ENCODE results near the gene TCF7. TPM values are rescaled to one million over a fixed set of nuclear protein-coding genes. Genes with fewer than 3 reads are reported as not detected.

TCF7 gene
- polyA plus RNA-seq, 1 of the 3 experiments (the other 2 are of a cell fraction): 2.7 TPM

GRCh38 chr5:134145041-134145757, 30.7 kb downstream of the TCF7 start:
- TF ChIP-seq, protein P1, sequence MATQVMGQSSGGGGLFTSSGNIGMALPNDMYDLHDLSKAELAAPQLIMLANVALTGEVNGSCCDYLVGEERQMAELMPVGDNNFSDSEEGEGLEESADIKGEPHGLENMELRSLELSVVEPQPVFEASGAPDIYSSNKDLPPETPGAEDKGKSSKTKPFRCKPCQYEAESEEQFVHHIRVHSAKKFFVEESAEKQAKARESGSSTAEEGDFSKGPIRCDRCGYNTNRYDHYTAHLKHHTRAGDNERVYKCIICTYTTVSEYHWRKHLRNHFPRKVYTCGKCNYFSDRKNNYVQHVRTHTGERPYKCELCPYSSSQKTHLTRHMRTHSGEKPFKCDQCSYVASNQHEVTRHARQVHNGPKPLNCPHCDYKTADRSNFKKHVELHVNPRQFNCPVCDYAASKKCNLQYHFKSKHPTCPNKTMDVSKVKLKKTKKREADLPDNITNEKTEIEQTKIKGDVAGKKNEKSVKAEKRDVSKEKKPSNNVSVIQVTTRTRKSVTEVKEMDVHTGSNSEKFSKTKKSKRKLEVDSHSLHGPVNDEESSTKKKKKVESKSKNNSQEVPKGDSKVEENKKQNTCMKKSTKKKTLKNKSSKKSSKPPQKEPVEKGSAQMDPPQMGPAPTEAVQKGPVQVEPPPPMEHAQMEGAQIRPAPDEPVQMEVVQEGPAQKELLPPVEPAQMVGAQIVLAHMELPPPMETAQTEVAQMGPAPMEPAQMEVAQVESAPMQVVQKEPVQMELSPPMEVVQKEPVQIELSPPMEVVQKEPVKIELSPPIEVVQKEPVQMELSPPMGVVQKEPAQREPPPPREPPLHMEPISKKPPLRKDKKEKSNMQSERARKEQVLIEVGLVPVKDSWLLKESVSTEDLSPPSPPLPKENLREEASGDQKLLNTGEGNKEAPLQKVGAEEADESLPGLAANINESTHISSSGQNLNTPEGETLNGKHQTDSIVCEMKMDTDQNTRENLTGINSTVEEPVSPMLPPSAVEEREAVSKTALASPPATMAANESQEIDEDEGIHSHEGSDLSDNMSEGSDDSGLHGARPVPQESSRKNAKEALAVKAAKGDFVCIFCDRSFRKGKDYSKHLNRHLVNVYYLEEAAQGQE (IDR thresholded peaks at IDR 0.05; ENCODE audit: low read depth, low read length): no peak
- TF ChIP-seq, protein P2, sequence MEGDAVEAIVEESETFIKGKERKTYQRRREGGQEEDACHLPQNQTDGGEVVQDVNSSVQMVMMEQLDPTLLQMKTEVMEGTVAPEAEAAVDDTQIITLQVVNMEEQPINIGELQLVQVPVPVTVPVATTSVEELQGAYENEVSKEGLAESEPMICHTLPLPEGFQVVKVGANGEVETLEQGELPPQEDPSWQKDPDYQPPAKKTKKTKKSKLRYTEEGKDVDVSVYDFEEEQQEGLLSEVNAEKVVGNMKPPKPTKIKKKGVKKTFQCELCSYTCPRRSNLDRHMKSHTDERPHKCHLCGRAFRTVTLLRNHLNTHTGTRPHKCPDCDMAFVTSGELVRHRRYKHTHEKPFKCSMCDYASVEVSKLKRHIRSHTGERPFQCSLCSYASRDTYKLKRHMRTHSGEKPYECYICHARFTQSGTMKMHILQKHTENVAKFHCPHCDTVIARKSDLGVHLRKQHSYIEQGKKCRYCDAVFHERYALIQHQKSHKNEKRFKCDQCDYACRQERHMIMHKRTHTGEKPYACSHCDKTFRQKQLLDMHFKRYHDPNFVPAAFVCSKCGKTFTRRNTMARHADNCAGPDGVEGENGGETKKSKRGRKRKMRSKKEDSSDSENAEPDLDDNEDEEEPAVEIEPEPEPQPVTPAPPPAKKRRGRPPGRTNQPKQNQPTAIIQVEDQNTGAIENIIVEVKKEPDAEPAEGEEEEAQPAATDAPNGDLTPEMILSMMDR (IDR thresholded peaks at IDR 0.05): no peak
- TF ChIP-seq FOXM1 (IDR thresholded peaks at IDR 0.05; ENCODE audit: low read depth) (no peak), CHD2 (IDR thresholded peaks at IDR 0.05; ENCODE audit: low read length, partially characterized antibody) (no peak), TEAD4 (IDR thresholded peaks at IDR 0.05; ENCODE audit: borderline replicate concordance, insufficient read depth) (no peak), RXRA (IDR thresholded peaks at IDR 0.05; ENCODE audit: borderline replicate concordance, low read depth) (no peak), RAD21 (IDR thresholded peaks at IDR 0.05; ENCODE audit: low read length) (no peak), SMC3 (IDR thresholded peaks at IDR 0.05; ENCODE audit: low read depth, low read length) (no peak), EP300 (IDR thresholded peaks at IDR 0.05; ENCODE audit: borderline replicate concordance in 1 of 2, low read depth in 1 of 2, low read length in 1 of 2) (no peak)
- TF ChIP-seq, protein P3, sequence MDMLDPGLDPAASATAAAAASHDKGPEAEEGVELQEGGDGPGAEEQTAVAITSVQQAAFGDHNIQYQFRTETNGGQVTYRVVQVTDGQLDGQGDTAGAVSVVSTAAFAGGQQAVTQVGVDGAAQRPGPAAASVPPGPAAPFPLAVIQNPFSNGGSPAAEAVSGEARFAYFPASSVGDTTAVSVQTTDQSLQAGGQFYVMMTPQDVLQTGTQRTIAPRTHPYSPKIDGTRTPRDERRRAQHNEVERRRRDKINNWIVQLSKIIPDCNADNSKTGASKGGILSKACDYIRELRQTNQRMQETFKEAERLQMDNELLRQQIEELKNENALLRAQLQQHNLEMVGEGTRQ (IDR thresholded peaks at IDR 0.05; ENCODE audit: borderline replicate concordance, low read depth, low read length): no peak
- Histone ChIP-seq H3K4me2 (no peak overlapping the region), H3K9me3 (no peaks in the 10 kb centered on the region), H3K4me3 (ENCODE audit: low read depth in 2 of 2, low read length in 1 of 2) (no peak overlapping the region), H3K27me3 (ENCODE audit: insufficient read depth) (no peaks in the 10 kb centered on the region), H3K4me1 (ENCODE audit: control insufficient read depth in 1 of 2, insufficient read depth in 2 of 2, low read depth in 1 of 2, low read length in 1 of 2) (peaks cover 0 to 10% of the 10 kb centered on the region in 2 experiments; a peak in 1 of 4 replicates), H3K9me2 (no peaks in the 10 kb centered on the region), H2AFZ (ENCODE audit: low read depth) (no peak overlapping the region), H3F3A (replicated peaks; ENCODE audit: insufficient read depth) (peaks cover 18% of the 10 kb centered on the region), H3K79me2 (ENCODE audit: insufficient read depth) (peaks cover 48% of the 10 kb centered on the region), H3K27ac (ENCODE audit: low read depth in 2 of 2, low read length in 1 of 2) (peak overlapping the region in 1 of 2 experiments; percentile 11; a peak in 1 of 4 replicates), H4K20me1 (ENCODE audit: insufficient read depth) (peaks cover 64% of the 10 kb centered on the region), H3K9ac (no peak overlapping the region), H3K36me3 (replicated peaks in 1 of 2; ENCODE audit: control insufficient read depth in 1 of 2, insufficient read depth in 2 of 2, low read length in 1 of 2) (peaks cover 33 to 82% of the 10 kb centered on the region in 2 experiments)
- WGBS (ENCODE audit: low lambda C conversion rate): no CpG with 5 or more reads among the region's 1 CpG
- ChIA-PET CTCF (interaction anchor here (0.6 to 18.5 kb wide), 24 partner anchors 8 to 175 kb away, joined by 3 to 673 read pairs (median 4); partner anchors contain the start of gene TCF7), POLR2A (interaction anchor here (1.1 kb wide), 1 partner anchor 38 kb away, joined by 4 read pairs; no protein-coding TSS in a partner anchor)
- no peak for DNase-seq

Data from SK-N-SH (cell line).